H1 (cell line): ENCODE results near the gene TPPP. TPM values are rescaled to one million over a fixed set of nuclear protein-coding genes. Genes with fewer than 3 reads are reported as not detected.
A peak's percentile ranks its signal among the peaks of the same experiment; 100 is the strongest.

Experiments
- ATF2 ChIP-seq: IDR thresholded peaks from 2 replicates; pipeline ENCODE4 v1.6.1; 2012; ENCODE audit warnings: low read length, inconsistent platforms
- CREB1 ChIP-seq: IDR thresholded peaks from 2 replicates; pipeline ENCODE4 v1.6.1; 2012; ENCODE audit warnings: inconsistent platforms
- EP300 ChIP-seq, 2 experiments: IDR thresholded peaks; 1 replicate in 1 of 2; 2 replicates in 1 of 2; pipeline ENCODE4 v1.6.1; 2011 to 2012; ENCODE audit warnings: low read depth in 2 of 2, low read length in 2 of 2, mild to moderate bottlenecking in 2 of 2, borderline replicate concordance in 1 of 2, inconsistent platforms in 1 of 2, moderate library complexity in 1 of 2
- POLR2A ChIP-seq, 2 experiments: IDR thresholded peaks; 1 replicate in 1 of 2; 2 replicates in 1 of 2; pipeline ENCODE4 v1.6.1; 2011; ENCODE audit warnings: low read depth in 2 of 2, low read length in 2 of 2, mild to moderate bottlenecking in 2 of 2; ENCODE audit errors: control extremely low read depth in 1 of 2
- RBBP5 ChIP-seq: IDR thresholded peaks from 2 replicates; pipeline ENCODE4 v1.7.1; 2012; ENCODE audit warnings: low read depth, mild to moderate bottlenecking, inconsistent platforms, low read length, moderate library complexity, borderline replicate concordance
- SP1 ChIP-seq: IDR thresholded peaks from 2 replicates; pipeline ENCODE4 v1.6.1; 2011; ENCODE audit warnings: low read depth, low read length
- polyA plus RNA-seq, 7 experiments: library from polyadenylated mRNA; depleted of rRNA in 3 of 7; stranded (reverse) in 5 of 7; unstranded in 2 of 7; fragments of >200 nt in 5 of 7; fragments of 200-250 nt in 2 of 7; gene quantifications; 1 replicate in 5 of 7; 2 replicates in 1 of 7; 4 replicates in 1 of 7; pipeline versions ENCODE4 v1.2.1 to v1.2.3, GENCODE V29; 2011 to 2013; ENCODE audit warnings: missing spikeins in 2 of 7, mixed read lengths in 2 of 7
- total RNA-seq: library from RNA; stranded (reverse); fragmentation: NEBNext Ultra II Directional; extraction: Animal tissue kit (Norgen Biotek cat#: 25700); gene quantifications from 2 replicates; pipeline ENCODE4 v1.2.1, GENCODE V29; 2021

The TPPP gene
- total and polyA plus RNA-seq, 2 of the 8 experiments (the other 6 are each of a cell fraction or from before 2014, with no cell fraction given): 0.36 to 0.93 TPM

DNA sequence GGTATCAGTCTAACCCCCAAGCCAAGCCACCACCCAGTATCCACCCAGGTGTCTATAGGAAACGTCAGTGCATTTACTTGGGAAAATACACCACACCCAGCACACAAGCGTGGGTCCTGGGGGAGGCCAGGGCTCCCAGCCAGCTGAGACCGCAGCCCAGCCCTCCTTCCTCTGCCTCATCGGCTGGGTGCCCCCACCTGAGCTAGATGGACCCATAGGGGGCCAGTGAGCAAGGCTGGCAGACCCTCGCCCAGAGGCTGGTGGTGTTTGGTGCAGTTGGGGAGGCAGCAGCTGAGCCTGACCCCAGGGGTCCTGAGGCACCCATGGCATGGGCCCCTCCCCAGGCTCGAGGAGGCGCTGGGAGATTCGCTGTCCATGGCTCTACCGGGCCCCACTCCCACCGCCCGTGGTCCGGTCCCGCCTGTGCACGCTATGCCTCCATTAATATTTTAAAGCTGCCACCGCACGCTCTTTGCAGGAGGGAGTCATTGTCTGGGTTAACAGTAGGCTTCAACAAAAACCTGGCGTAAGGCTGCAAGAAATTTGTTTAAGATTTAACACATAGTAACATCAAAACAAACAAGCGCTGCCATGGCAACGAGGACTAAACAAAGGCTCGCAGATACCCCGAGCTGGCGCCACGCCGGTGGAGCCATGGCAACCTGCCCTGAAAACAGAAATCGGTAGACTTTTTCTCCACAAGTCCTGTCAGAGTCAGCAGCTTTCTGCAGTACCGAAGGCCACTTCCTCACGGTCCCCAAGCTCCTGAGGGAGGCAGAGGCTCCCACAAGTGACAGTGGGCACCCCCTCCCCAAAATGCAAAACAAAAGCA is 20.6 kb downstream of the TPPP start (continued):
- no peak for TF ChIP-seq RBBP5
- TF ChIP-seq CREB1: no peak
- TF ChIP-seq ATF2: no peak
- peak; percentile 89 for TF ChIP-seq SP1
- peak in 1 of 2 experiments; percentile 95; a peak in 2 of 3 replicates for TF ChIP-seq EP300 (IDR thresholded peaks at IDR 0.05; ENCODE audit: borderline replicate concordance in 1 of 2, low read depth in 2 of 2, low read length in 2 of 2)
- peak in 1 of 2 experiments; percentile 26; a peak in 1 of 3 replicates for TF ChIP-seq POLR2A (IDR thresholded peaks at IDR 0.05; ENCODE audit: control extremely low read depth in 1 of 2, low read depth in 2 of 2, low read length in 2 of 2)
